GM12878 (cell line): Measurements from ENCODE around the gene RNF181. TPM values are rescaled to one million over a fixed set of nuclear protein-coding genes. Genes with fewer than 3 reads are reported as not detected.

ENCODE experiments used
- ASH2L ChIP-seq: fragments of 300-600, 200-600 bp; sonication (generic); IDR thresholded peaks from 2 replicates; pipeline ENCODE4 v1.6.1; 2017; ENCODE audit warnings: low read depth, mild to moderate bottlenecking, borderline replicate concordance
- ATF7 ChIP-seq: fragments of 450-650 bp; IDR thresholded peaks from 2 replicates; pipeline ENCODE4 v1.6.1; 2016; ENCODE audit warnings: low read depth, mild to moderate bottlenecking
- BCL11A ChIP-seq: IDR thresholded peaks from 2 replicates; pipeline ENCODE4 v1.6.1; 2011; ENCODE audit warnings: low read depth, low read length
- CBFB ChIP-seq: IDR thresholded peaks from 2 replicates; pipeline ENCODE4 v1.6.1; 2016; ENCODE audit warnings: antibody characterized with exemption, low read depth
- CEBPZ ChIP-seq: fragments of 150-350 bp; IDR thresholded peaks from 2 replicates; pipeline ENCODE4 v1.6.1; 2016; ENCODE audit warnings: low read depth, low read length
- ETV6 ChIP-seq, 2 experiments: fragments of 450-650 bp in 1 of 2; IDR thresholded peaks in 1 of 2; conservative IDR thresholded peaks in 1 of 2; 2 replicates each; pipeline ENCODE4 v1.6.1; 2014; ENCODE audit warnings: antibody characterized with exemption in 1 of 2, borderline replicate concordance in 1 of 2, low read depth in 1 of 2, mild to moderate bottlenecking in 1 of 2, moderate library complexity in 1 of 2
- HDGF ChIP-seq: fragments of 450-650 bp; IDR thresholded peaks from 2 replicates; pipeline ENCODE4 v1.6.1; 2016; ENCODE audit warnings: antibody characterized with exemption
- JUND ChIP-seq: IDR thresholded peaks from 2 replicates; pipeline ENCODE4 v1.6.1; 2012; ENCODE audit warnings: low read depth, mild to moderate bottlenecking, low read length, improper control_type of control experiment, moderate library complexity
- KDM1A ChIP-seq: fragments of 200-600 bp; sonication (generic); IDR thresholded peaks from 2 replicates; pipeline ENCODE4 v1.6.1; 2016; ENCODE audit warnings: borderline replicate concordance
- LARP7 ChIP-seq: fragments of 450-650 bp; IDR thresholded peaks from 2 replicates; pipeline ENCODE4 v1.6.1; 2017; ENCODE audit warnings: mild to moderate bottlenecking
- NR2C1 ChIP-seq: fragments of 450-650 bp; IDR thresholded peaks from 2 replicates; pipeline ENCODE4 v1.6.1; 2017; ENCODE audit warnings: antibody characterized with exemption, mild to moderate bottlenecking, moderate library complexity
- NR2F1 ChIP-seq: fragments of 450-650 bp; conservative IDR thresholded peaks from 2 replicates; pipeline ENCODE4 v1.6.1; 2017; ENCODE audit warnings: mild to moderate bottlenecking
- RELA ChIP-seq: fragments of 450-650 bp; IDR thresholded peaks from 2 replicates; pipeline ENCODE4 v1.8.0; 2014; ENCODE audit warnings: borderline replicate concordance; ENCODE audit not compliant: partially characterized antibody
- RFX5 ChIP-seq: IDR thresholded peaks from 2 replicates; pipeline ENCODE4 v1.6.1; 2011; ENCODE audit warnings: low read depth, low read length, improper control_type of control experiment
- SIX5 ChIP-seq: IDR thresholded peaks from 2 replicates; pipeline ENCODE4 v1.6.1; 2011; ENCODE audit warnings: mild to moderate bottlenecking, low read depth, low read length, moderate library complexity; ENCODE audit not compliant: severe bottlenecking
- SP1 ChIP-seq: IDR thresholded peaks from one replicate; pipeline ENCODE4 v1.6.1; 2011; ENCODE audit warnings: low read depth, low read length
- SUPT20H ChIP-seq: IDR thresholded peaks from 2 replicates; pipeline ENCODE4 v1.6.1; 2011; ENCODE audit warnings: low read depth, mild to moderate bottlenecking, low read length, moderate library complexity, borderline replicate concordance; ENCODE audit not compliant: control insufficient read depth
- ZBED1 ChIP-seq: IDR thresholded peaks from 2 replicates; pipeline ENCODE4 v1.6.1; 2016; ENCODE audit warnings: borderline replicate concordance
- ZNF687 ChIP-seq: fragments of 450-650 bp; IDR thresholded peaks from 2 replicates; pipeline ENCODE4 v1.6.1; 2017; ENCODE audit warnings: mild to moderate bottlenecking, moderate library complexity
- polyA plus RNA-seq, 11 experiments: library from polyadenylated mRNA; depleted of rRNA in 4 of 11; unstranded in 6 of 11; stranded (reverse) in 5 of 11; fragments of >200 nt; fragmentation: Nextera tagmentation in 4 of 11; fragmentation: Illumina TruSeq in 1 of 11; extraction: Ambion mirVana in 4 of 11; extraction: Trizol in 1 of 11; gene quantifications; 1 replicate in 1 of 11; 2 replicates in 10 of 11; pipeline versions ENCODE4 v1.2.1 to v1.2.3, GENCODE V29; 2011 to 2016; ENCODE audit warnings: inconsistent platforms in 2 of 11, missing spikeins in 2 of 11, low read depth in 1 of 11
- total RNA-seq, 4 experiments: library from RNA; depleted of rRNA in 3 of 4; stranded (reverse); fragments of >200 nt in 3 of 4; fragmentation: Illumina TruSeq in 1 of 4; extraction: Trizol in 1 of 4; gene quantifications; 2 replicates each; pipeline versions ENCODE4 v1.2.1 to v1.2.3, GENCODE V29; 2013 to 2021
- TF ChIP-seq, protein P1 (sequence below): fragments of 450-650 bp; IDR thresholded peaks from 2 replicates; pipeline ENCODE4 v1.6.1; 2014; ENCODE audit warnings: mild to moderate bottlenecking
- TF ChIP-seq, protein P2 (sequence below): IDR thresholded peaks from 2 replicates; pipeline ENCODE4 v1.6.1; 2011; ENCODE audit warnings: low read depth, low read length, improper control_type of control experiment, borderline replicate concordance

The RNF181 gene
- total and polyA plus RNA-seq, 10 of the 15 experiments (the other 5 are each of a cell fraction or from before 2014, with no cell fraction given), result 101 to 409 (median 213) TPM

DNA sequence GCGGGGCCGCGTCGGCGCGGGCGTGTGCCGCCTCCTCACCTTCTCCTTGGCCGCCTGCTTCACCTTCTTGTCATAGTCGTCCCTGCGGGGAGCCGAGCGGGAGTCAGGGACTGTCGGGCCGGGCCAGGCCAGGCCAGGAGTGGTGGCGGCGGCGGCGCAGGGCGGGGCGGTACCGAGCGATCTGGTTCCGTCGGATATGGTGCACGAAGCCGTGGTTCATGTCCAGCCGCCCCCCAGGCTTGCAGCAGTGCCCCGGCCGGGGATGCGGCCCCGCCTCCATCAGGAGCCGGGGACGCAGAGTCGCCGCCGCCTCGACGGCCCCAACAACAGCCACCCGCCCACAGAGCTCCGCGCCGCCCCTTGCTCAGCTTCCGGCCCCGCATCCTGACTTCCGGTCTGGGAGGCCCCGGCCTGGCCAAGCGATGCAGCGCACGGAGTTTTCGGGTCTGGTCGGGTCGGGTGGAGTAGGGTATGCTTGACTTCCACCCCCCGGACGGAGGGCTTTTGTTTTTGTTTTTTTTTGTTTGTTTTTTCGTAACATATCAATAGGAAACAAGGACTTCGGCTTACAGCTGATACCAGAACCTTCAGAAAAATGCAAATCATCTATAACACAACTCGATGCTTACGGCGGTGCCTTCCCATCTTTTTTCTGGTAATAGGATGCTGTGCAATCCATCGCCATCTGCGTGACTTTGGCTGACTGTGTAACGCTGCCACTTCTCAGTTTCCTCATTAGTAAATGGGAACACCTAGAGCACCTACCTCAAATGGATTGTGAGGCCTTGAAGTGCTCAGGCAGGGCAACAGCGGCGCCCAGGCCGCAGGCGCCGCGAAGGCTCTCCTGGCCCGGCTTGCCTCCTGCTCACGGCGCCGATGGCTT lies 16.4 kb downstream of the RNF181 start, which contains the start of gene C2orf68 (continued):
- TF ChIP-seq SUPT20H (no peak), NR2F1 (no peak), ETV6 (conservative IDR thresholded peaks at IDR 0.05 in 1 of 2, IDR thresholded peaks at IDR 0.05 in 1 of 2; ENCODE audit: borderline replicate concordance in 1 of 2, low read depth in 1 of 2) (no peak), CBFB (peak; percentile 31; the same call in 1 of the 2 replicates), ZBED1 (peak; percentile 27; the same call in 1 of the 2 replicates), SP1 (peak; percentile 54), JUND (no peak), KDM1A (no peak), NR2C1 (no peak), RELA (peak; percentile 21), SIX5 (peak; percentile 45), ZNF687 (peak; percentile 66; the same call in 1 of the 2 replicates), ATF7 (no peak), CEBPZ (no peak), ASH2L (no peak), LARP7 (peak; percentile 93), HDGF (no peak), RFX5 (0 out of 2 replicates have a peak, but pooled peaks have one; percentile 25), BCL11A (no peak)
- TF ChIP-seq, protein P1, sequence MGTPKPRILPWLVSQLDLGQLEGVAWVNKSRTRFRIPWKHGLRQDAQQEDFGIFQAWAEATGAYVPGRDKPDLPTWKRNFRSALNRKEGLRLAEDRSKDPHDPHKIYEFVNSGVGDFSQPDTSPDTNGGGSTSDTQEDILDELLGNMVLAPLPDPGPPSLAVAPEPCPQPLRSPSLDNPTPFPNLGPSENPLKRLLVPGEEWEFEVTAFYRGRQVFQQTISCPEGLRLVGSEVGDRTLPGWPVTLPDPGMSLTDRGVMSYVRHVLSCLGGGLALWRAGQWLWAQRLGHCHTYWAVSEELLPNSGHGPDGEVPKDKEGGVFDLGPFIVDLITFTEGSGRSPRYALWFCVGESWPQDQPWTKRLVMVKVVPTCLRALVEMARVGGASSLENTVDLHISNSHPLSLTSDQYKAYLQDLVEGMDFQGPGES, result no peak
- TF ChIP-seq, protein P2, sequence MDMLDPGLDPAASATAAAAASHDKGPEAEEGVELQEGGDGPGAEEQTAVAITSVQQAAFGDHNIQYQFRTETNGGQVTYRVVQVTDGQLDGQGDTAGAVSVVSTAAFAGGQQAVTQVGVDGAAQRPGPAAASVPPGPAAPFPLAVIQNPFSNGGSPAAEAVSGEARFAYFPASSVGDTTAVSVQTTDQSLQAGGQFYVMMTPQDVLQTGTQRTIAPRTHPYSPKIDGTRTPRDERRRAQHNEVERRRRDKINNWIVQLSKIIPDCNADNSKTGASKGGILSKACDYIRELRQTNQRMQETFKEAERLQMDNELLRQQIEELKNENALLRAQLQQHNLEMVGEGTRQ, result no peak
